Astrocyte of the cerebellum (primary cell): ENCODE results near the gene UNC13C.

Source experiments
- DNase-seq: peaks from one replicate; pipeline ENCODE4 v3.0.0-alpha.2; 2011; ENCODE audit warnings: low read depth
- H3K4me3 ChIP-seq: 2 replicates; pipeline ENCODE4 v1.5.1; 2011; ENCODE audit warnings: mild to moderate bottlenecking, low read depth, low read length, moderate library complexity
- CTCF ChIP-seq: IDR thresholded peaks from 2 replicates; pipeline ENCODE4 v1.5.1; 2012; ENCODE audit warnings: low read length, low read depth, moderate library complexity, mild to moderate bottlenecking; ENCODE audit errors: missing control alignments
- in situ Hi-C: cut with HindIII; loops from 2 replicates; pipeline ENCODE4 v1.10.0; 2017; ENCODE audit warnings: low sequenced_read_pairs

UNC13C gene

GRCh38 chr15:54353726-54354125 lies 375.5 kb downstream of the UNC13C start:
- no peak for TF ChIP-seq CTCF
- no peak for DNase-seq
- H3K4me3 ChIP-seq: no peak overlapping the region
- in situ Hi-C loops: no loop called here

DNA sequence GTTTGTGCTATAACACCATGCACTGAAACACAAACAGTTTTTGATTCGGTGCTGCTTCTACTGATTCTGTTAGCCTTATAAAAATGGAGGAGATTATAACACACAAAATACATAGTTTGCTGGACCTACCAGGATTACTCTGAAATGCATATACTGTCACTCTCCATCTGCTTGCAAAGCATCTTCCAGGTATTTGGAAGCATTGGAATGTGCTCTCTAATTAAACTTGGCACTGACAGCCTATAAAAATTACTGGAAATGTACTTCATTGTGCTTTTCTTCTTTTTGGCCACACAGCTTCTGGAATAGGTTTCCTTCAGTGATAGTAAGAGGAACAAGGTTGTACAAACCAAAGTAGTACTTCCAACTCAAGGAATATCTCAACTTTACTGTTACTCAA lies 376.1 kb downstream of the UNC13C start:
- no peak overlapping the region for H3K4me3 ChIP-seq
- DNase-seq: no peak
- no peak for TF ChIP-seq CTCF
- in situ Hi-C loops: no loop called here

DNA sequence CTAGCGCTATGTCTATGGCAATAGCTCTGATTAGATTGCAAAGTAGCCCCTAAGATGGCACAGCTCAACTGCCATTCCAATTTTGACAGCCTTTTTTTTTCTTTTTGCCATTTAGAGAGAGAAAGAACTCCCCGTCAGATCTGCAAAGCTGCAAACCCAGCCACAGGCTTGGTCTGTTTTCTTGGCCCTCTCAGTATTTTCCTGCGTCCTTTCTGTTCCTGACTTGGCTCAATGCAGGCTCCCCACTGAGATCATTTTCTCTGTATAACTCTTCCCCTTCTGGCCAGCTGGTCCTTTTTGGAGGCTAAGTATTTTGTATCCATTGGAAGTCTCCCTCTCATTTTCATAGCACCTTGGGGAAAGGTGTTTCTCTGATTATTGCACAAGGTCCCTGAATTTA lies 386.7 kb downstream of the UNC13C start:
- TF ChIP-seq CTCF: no peak
- in situ Hi-C loops: no loop called here
- DNase-seq: no peak
- H3K4me3 ChIP-seq: no peak overlapping the region

DNA sequence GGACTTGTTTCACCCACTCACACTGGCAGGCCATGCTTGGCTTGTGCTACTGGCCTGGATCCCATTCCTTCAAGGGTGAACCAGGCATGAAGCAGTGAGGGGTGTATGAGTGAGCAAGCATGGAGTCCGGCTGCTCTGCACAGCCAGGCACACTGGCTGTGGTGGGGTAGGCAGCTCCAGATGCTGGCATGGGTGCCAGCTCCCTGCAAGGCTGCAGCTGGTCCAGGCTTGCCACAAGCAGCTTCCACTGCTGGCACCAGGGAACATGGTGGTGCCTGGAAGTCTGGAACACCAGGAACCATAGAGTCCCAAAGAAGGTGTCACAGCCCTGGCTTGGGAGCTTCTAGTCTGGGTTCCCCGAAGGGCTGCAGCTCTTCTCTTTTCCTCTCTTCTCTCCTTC lies 395.1 kb downstream of the UNC13C start:
- no peak for DNase-seq
- in situ Hi-C loops: no loop called here
- no peak for TF ChIP-seq CTCF
- H3K4me3 ChIP-seq: no peak overlapping the region

- no peak for DNase-seq
- in situ Hi-C loops: no loop called here
- H3K4me3 ChIP-seq: no peak overlapping the region
- no peak for TF ChIP-seq CTCF
Measured at GRCh38 chr15:54374184-54374952, 396.1 kb downstream of the UNC13C start.

- DNase-seq: no peak
- no peak overlapping the region for H3K4me3 ChIP-seq
- in situ Hi-C loops: no loop called here
- no peak for TF ChIP-seq CTCF
Measured at GRCh38 chr15:54387799-54388198, 409.6 kb downstream of the UNC13C start.
